A549 (cell line): Measurements from ENCODE around the gene SHE.

Source experiments
- BHLHE40 ChIP-seq: IDR thresholded peaks from 2 replicates; pipeline ENCODE4 v1.6.1; 2012; ENCODE audit warnings: low read depth, low read length, inconsistent platforms
- CEBPB ChIP-seq, 2 experiments: fragments of >200 bp in 1 of 2; sonication (Bioruptor Twin) in 1 of 2; formaldehyde crosslinking in 1 of 2; IDR thresholded peaks; 2 replicates each; pipeline ENCODE4 v1.6.1; 2012 to 2016
- CHD4 ChIP-seq: fragments of 200-600 bp; sonication (generic); IDR thresholded peaks from 2 replicates; pipeline ENCODE4 v1.6.1; 2016; ENCODE audit warnings: antibody characterized with exemption, mild to moderate bottlenecking, borderline replicate concordance
- EP300 ChIP-seq, 2 experiments: fragments of >200 bp; sonication (Bioruptor Twin); formaldehyde crosslinking; IDR thresholded peaks; 2 replicates in 1 of 2; 3 replicates in 1 of 2; pipeline ENCODE4 v1.6.1; 2016 to 2017
- FOSL2 ChIP-seq, 2 experiments: fragments of 450-650 bp in 1 of 2; fragments of >200 bp in 1 of 2; sonication (Bioruptor Twin) in 1 of 2; formaldehyde crosslinking; IDR thresholded peaks; 2 replicates each; pipeline versions ENCODE4 v1.5.0 to v1.6.1; 2016 to 2020; ENCODE audit warnings: mild to moderate bottlenecking in 1 of 2, moderate library complexity in 1 of 2
- FOXS1 ChIP-seq: fragments of 250-450 bp; sonication (Bioruptor Pico); IDR thresholded peaks from 2 replicates; pipeline ENCODE4 v1.5.0; 2020; ENCODE audit warnings: mild to moderate bottlenecking, moderate library complexity
- JUN ChIP-seq, 2 experiments: fragments of >200 bp; sonication (Bioruptor Twin); formaldehyde crosslinking; IDR thresholded peaks; 2 replicates in 1 of 2; 3 replicates in 1 of 2; pipeline ENCODE4 v1.6.1; 2016 to 2017
- POLR2A ChIP-seq: IDR thresholded peaks from 2 replicates; pipeline ENCODE4 v1.6.1; 2012; ENCODE audit warnings: mild to moderate bottlenecking, low read length
- RFX5 ChIP-seq: fragments of 450-650 bp; IDR thresholded peaks from 2 replicates; pipeline ENCODE4 v1.7.1; 2014; ENCODE audit warnings: antibody characterized with exemption, mild to moderate bottlenecking, moderate library complexity
- SMC3 ChIP-seq: fragments of >200 bp; sonication (Bioruptor Twin); formaldehyde crosslinking; IDR thresholded peaks from 3 replicates; pipeline ENCODE4 v1.6.1; 2018; ENCODE audit warnings: inconsistent platforms
- TF ChIP-seq, protein P1 (sequence below): fragments of >200 bp; sonication (Bioruptor Twin); formaldehyde crosslinking; IDR thresholded peaks from 3 replicates; pipeline ENCODE4 v1.5.1; 2016
- TF ChIP-seq, protein P2 (sequence below): IDR thresholded peaks from 2 replicates; pipeline ENCODE4 v1.6.1; 2012
- TF ChIP-seq, protein P3 (sequence below): fragments of 150-350 bp; IDR thresholded peaks from 2 replicates; pipeline ENCODE4 v1.6.1; 2014; ENCODE audit warnings: low read depth, mild to moderate bottlenecking, low read length

DNA sequence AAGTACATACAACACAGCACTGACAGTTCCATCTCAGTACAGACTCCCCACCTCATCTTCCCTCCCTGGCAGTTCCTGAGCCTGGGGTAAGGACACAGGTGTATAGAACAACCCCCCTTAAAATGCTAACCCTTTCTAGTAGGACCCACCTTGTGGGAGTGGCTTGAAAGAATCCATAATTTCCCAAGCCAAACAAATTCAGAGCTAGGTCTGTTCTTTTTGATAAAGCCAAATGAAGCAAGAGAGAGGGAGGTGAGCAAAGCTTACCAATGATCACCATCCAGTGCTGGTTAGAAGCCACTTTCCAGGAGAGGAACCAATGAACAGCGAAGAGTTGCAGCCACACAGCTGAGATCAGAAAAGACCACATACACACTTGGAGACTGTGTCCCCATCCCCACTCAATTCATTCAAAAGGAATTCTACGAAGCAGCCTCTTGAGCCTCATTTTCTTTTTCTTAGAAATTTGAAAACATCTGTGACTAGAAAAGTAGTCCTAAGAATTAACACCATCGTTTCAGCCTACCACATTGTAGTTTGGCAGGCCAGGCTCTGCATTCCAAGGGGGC is 47.1 kb upstream of the SHE start:
- TF ChIP-seq FOSL2 (IDR thresholded peaks at IDR 0.05) (no peak), FOSL2 (CRISPR knock-in tag; IDR thresholded peaks at IDR 0.05) (no peak), RFX5 (no peak), CHD4 (no peak), BHLHE40 (no peak), POLR2A (no peak), JUN (IDR thresholded peaks at IDR 0.05) (no peak), EP300 (IDR thresholded peaks at IDR 0.05) (no peak), SMC3 (no peak), CEBPB (IDR thresholded peaks at IDR 0.05) (no peak), FOXS1 (no peak)
- TF ChIP-seq, protein P1, sequence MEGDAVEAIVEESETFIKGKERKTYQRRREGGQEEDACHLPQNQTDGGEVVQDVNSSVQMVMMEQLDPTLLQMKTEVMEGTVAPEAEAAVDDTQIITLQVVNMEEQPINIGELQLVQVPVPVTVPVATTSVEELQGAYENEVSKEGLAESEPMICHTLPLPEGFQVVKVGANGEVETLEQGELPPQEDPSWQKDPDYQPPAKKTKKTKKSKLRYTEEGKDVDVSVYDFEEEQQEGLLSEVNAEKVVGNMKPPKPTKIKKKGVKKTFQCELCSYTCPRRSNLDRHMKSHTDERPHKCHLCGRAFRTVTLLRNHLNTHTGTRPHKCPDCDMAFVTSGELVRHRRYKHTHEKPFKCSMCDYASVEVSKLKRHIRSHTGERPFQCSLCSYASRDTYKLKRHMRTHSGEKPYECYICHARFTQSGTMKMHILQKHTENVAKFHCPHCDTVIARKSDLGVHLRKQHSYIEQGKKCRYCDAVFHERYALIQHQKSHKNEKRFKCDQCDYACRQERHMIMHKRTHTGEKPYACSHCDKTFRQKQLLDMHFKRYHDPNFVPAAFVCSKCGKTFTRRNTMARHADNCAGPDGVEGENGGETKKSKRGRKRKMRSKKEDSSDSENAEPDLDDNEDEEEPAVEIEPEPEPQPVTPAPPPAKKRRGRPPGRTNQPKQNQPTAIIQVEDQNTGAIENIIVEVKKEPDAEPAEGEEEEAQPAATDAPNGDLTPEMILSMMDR = no peak
- TF ChIP-seq, protein P2, sequence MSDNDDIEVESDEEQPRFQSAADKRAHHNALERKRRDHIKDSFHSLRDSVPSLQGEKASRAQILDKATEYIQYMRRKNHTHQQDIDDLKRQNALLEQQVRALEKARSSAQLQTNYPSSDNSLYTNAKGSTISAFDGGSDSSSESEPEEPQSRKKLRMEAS = no peak
- TF ChIP-seq, protein P3, sequence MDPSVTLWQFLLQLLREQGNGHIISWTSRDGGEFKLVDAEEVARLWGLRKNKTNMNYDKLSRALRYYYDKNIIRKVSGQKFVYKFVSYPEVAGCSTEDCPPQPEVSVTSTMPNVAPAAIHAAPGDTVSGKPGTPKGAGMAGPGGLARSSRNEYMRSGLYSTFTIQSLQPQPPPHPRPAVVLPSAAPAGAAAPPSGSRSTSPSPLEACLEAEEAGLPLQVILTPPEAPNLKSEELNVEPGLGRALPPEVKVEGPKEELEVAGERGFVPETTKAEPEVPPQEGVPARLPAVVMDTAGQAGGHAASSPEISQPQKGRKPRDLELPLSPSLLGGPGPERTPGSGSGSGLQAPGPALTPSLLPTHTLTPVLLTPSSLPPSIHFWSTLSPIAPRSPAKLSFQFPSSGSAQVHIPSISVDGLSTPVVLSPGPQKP = no peak
